Calu3 (cell line): Measurements from ENCODE around the gene OSTF1. TPM values are rescaled to one million over a fixed set of nuclear protein-coding genes. Genes with fewer than 3 reads are reported as not detected.

Experiments
- BruUV-seq: library from RNA; stranded (reverse); fragments of 400-500 nt; replicated peaks from 2 replicates; lab custom pipeline; 2021; lab: Mats Ljungman, UMichigan
- CTCF ChIA-PET: fragments of 300-600 bp; sonication (Branson Sonifier 250); formaldehyde crosslinking; loops from one replicate; lab custom pipeline; 2022; ENCODE audit warnings: antibody characterized with exemption; lab: Charles Lee
- DNase-seq: peaks from one replicate; pipeline ENCODE4 v3.0.0; 2022
- H3K27ac Mint-ChIP-seq: one replicate; pipeline ENCODE4 v1.8.0; 2022; ENCODE audit warnings: mixed read lengths; ENCODE audit not compliant: unreplicated experiment
- H3K27me3 Mint-ChIP-seq: one replicate; pipeline ENCODE4 v1.8.0; 2022; ENCODE audit warnings: mixed read lengths; ENCODE audit not compliant: unreplicated experiment
- H3K36me3 Mint-ChIP-seq: one replicate; pipeline ENCODE4 v1.8.0; 2022; ENCODE audit warnings: mild to moderate bottlenecking, moderate library complexity, mixed read lengths; ENCODE audit not compliant: insufficient read depth, unreplicated experiment
- H3K4me1 Mint-ChIP-seq: one replicate; pipeline ENCODE4 v1.8.0; 2022; ENCODE audit warnings: mild to moderate bottlenecking, low read depth, mixed read lengths; ENCODE audit not compliant: unreplicated experiment
- H3K4me3 Mint-ChIP-seq: one replicate; pipeline ENCODE4 v1.8.0; 2022; ENCODE audit warnings: mild to moderate bottlenecking, low read depth, moderate library complexity, mixed read lengths; ENCODE audit not compliant: unreplicated experiment
- H3K9me3 Mint-ChIP-seq: one replicate; pipeline ENCODE4 v1.8.0; 2022; ENCODE audit warnings: low read depth, mixed read lengths; ENCODE audit not compliant: unreplicated experiment
- CTCF ChIP-seq: fragments of 200-600 bp; IDR thresholded peaks from one replicate; pipeline ENCODE4 v1.8.0; 2022; ENCODE audit warnings: antibody characterized with exemption; ENCODE audit not compliant: unreplicated experiment
- intact Hi-C: fragments of 100-400 bp; cut with micrococcal nuclease; formaldehyde crosslinking; loops from one replicate; pipeline ENCODE4 v1.10.0; 2022; ENCODE audit not compliant: unreplicated experiment
- total RNA-seq: library from RNA; stranded (reverse); gene quantifications from 2 replicates; pipeline ENCODE4 v1.2.3, GENCODE V29; 2022

Gene OSTF1
- total RNA-seq, 1 experiment from 2014 or later, result 29.7 TPM

- no TSS peak for BruUV-seq
- H3K9me3 Mint-ChIP-seq, result peaks cover 5% of the 10 kb centered on the region
- peaks cover 4% of the 10 kb centered on the region for H3K36me3 Mint-ChIP-seq
- intact Hi-C loops, result no loop called here
- no peak for DNase-seq
- H3K27ac Mint-ChIP-seq, result no peak overlapping the region
- CTCF ChIA-PET, result interaction anchor here (0.7 kb wide), 1 partner anchor 372 kb away, joined by 3 read pairs; no protein-coding TSS in a partner anchor
- H3K4me3 Mint-ChIP-seq, result no peak overlapping the region
- no peaks in the 10 kb centered on the region for H3K27me3 Mint-ChIP-seq
- H3K4me1 Mint-ChIP-seq, result no peaks in the 10 kb centered on the region
- no peak for TF ChIP-seq CTCF
Measured at GRCh38 chr9:75148561-75148960, 60.2 kb downstream of the OSTF1 start.

- DNase-seq, result no peak
- Mint-ChIP-seq H3K9me3 (peaks cover 4% of the 10 kb centered on the region), H3K4me3 (no peak overlapping the region), H3K27ac (no peak overlapping the region), H3K27me3 (no peaks in the 10 kb centered on the region), H3K36me3 (peaks cover 4% of the 10 kb centered on the region), H3K4me1 (no peaks in the 10 kb centered on the region)
- no peak for TF ChIP-seq CTCF
- no TSS peak for BruUV-seq
- intact Hi-C loops, result no loop called here
- CTCF ChIA-PET, result no interaction called here
Measured at GRCh38 chr9:75149841-75150241, 61.5 kb downstream of the OSTF1 start.

DNA sequence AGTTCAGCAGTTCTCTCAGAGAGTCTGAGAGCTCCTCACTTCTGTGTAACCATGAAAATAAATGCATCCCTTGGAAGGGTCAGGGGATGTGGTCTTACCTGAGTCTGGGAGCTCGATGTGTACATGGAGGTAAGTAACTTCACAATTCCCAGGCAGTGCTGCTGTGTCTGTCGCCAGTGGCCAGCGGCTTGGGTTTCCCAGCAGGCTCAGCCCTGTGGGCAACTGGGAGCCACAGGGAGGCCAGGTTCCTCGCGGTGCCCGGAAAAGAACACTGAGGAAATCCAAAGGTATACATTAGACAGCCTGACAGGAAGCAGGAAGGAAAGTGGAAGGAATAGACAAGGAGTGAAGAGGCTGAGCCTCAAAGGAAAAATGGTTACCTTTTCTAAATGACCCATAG, 62.2 kb downstream of the OSTF1 start:
- Mint-ChIP-seq H3K4me3 (no peak overlapping the region), H3K27me3 (no peaks in the 10 kb centered on the region), H3K4me1 (no peaks in the 10 kb centered on the region), H3K36me3 (peaks cover 4% of the 10 kb centered on the region), H3K27ac (no peak overlapping the region), H3K9me3 (no peaks in the 10 kb centered on the region)
- CTCF ChIA-PET, result no interaction called here
- TF ChIP-seq CTCF, result no peak
- BruUV-seq, result no TSS peak
- no peak for DNase-seq
- intact Hi-C loops, result no loop called here

DNA sequence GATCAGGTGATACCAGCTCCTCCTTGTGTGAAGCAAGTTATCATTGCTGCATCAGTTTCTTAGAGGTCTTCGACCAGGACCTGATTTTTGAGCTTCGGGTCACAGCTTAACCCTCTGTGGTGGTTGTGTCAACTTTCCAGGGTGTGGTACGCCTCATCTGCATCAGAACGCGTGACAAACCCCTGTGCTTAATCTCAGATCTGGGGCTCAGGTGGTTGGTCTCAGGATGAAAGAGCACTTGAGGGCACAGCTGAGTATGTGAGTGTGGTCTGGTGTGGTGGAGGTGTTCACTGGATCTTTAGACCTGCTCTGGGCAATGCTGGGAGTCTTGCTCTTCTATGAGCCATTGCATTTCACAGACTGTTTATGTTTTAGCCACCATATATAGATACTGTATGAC, 64.1 kb downstream of the OSTF1 start:
- no peak for DNase-seq
- CTCF ChIA-PET, result no interaction called here
- TF ChIP-seq CTCF, result no peak
- intact Hi-C loops, result no loop called here
- H3K27me3 Mint-ChIP-seq, result no peaks in the 10 kb centered on the region
- H3K27ac Mint-ChIP-seq, result no peak overlapping the region
- BruUV-seq, result no TSS peak
- no peaks in the 10 kb centered on the region for H3K36me3 Mint-ChIP-seq
- no peaks in the 10 kb centered on the region for H3K4me1 Mint-ChIP-seq
- no peak overlapping the region for H3K4me3 Mint-ChIP-seq
- no peaks in the 10 kb centered on the region for H3K9me3 Mint-ChIP-seq

DNA sequence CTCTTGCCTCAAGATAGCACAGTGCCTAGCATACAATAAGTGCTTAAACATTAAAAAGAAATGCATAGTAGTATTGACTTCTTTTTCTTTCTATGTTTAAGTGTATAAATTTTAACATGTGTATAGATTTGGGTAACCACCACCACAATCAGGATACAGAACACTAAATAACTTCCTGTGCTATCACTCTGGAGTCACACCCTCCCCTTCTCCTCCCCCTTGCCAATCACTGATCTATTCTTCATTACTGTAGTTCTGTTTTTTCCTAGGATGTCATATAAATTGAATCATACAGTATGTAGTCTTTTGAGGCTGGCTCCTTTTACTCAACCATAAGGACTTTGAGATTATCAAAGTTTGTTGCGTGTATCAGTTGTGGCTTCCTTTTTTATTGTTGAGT, 68.5 kb downstream of the OSTF1 start:
- no peak for TF ChIP-seq CTCF
- no TSS peak for BruUV-seq
- Mint-ChIP-seq H3K36me3 (no peaks in the 10 kb centered on the region), H3K4me3 (no peak overlapping the region), H3K27me3 (no peaks in the 10 kb centered on the region), H3K9me3 (no peaks in the 10 kb centered on the region), H3K27ac (no peak overlapping the region), H3K4me1 (no peaks in the 10 kb centered on the region)
- CTCF ChIA-PET, result no interaction called here
- DNase-seq, result no peak
- intact Hi-C loops, result no loop called here
